ENCODE measurements around the gene TNNT2.

Gene TNNT2

DNA sequence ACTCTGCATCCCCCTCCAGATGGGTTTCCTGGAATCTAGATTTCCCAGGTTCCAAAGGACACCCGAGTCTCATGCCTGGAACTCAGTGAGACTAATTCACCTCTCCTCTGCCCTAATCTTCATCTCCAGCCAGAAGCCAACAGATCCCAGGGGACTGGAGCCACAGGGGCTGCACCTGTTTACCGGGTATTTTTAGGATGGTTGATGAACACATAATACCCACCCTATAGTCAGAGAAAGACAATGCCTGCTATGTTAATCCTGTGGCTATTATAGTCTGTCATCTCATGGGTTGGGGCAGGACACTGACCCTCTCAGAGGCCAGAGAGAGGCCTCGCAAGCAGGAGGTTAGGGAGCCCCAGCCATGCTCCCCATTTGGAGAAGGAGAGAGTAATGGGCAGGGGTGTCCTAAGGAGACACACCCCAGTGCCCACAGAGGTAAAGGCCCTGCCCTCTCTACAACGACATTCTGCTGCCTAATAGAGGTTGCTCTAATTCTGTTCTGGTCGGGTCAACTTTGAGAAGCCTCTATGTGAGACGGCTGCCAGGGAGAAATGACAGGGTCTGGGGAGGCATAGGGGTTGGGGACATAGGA, 45.1 kb upstream of the TNNT2 start:
- Histone ChIP-seq H3K4me3 (ENCODE audit: low read length in 2 of 2) (no peak overlapping the region), H2AFZ (ENCODE audit: low read length) (no peak overlapping the region), H3K14ac (ENCODE audit: low read length) (no peak overlapping the region), H4K91ac (ENCODE audit: low read depth, low read length, poor library complexity) (no peak overlapping the region), H4K8ac (ENCODE audit: low read depth, low read length) (no peak overlapping the region), H3K27ac (replicated peaks; ENCODE audit: low read length) (no peak overlapping the region), H3K9ac (ENCODE audit: low read depth, low read length, poor library complexity) (no peak overlapping the region), H3K4ac (ENCODE audit: low read length) (no peak overlapping the region), H3K9me3 (replicated peaks in 1 of 2; ENCODE audit: control insufficient read depth in 2 of 2, insufficient read depth in 1 of 2, low read depth in 1 of 2, low read length in 2 of 2) (no peaks in the 10 kb centered on the region), H2BK15ac (ENCODE audit: low read length) (no peak overlapping the region), H2BK5ac (ENCODE audit: low read length) (no peak overlapping the region), H3K36me3 (replicated peaks in 1 of 2; ENCODE audit: control insufficient read depth in 2 of 2, insufficient read depth in 2 of 2, low read length in 2 of 2) (no peaks in the 10 kb centered on the region), H2AK5ac (ENCODE audit: low read depth, low read length) (no peak overlapping the region), H3K79me1 (ENCODE audit: low read depth, low read length) (no peaks in the 10 kb centered on the region), H3K18ac (ENCODE audit: low read length) (no peak overlapping the region), H3K23ac (ENCODE audit: low read depth, low read length, poor library complexity) (no peak overlapping the region), H3K27me3 (ENCODE audit: control insufficient read depth in 3 of 3, insufficient read depth in 3 of 3, low read depth in 1 of 3, low read length in 3 of 3) (peaks cover 0 to 46% (median 0%) of the 10 kb centered on the region in 3 experiments), H2BK120ac (ENCODE audit: low read depth, low read length) (no peak overlapping the region), H3K4me2 (ENCODE audit: insufficient read depth, low read length, poor library complexity, severe bottlenecking) (no peak overlapping the region), H3K4me1 (ENCODE audit: control insufficient read depth in 2 of 2, insufficient read depth in 1 of 2, low read depth in 1 of 2, low read length in 2 of 2) (peaks cover 0 to 39% of the 10 kb centered on the region in 2 donors), H2BK12ac (ENCODE audit: low read length) (no peak overlapping the region)
- DNase-seq (ENCODE audit: low spot score), result no peak
- no CpG with 5 or more reads among the region's 6 CpGs for WGBS, 2 donors (ENCODE audit: extremely low coverage in 2 of 2, insufficient read length in 2 of 2, insufficient replicate concordance in 1 of 2)

DNA sequence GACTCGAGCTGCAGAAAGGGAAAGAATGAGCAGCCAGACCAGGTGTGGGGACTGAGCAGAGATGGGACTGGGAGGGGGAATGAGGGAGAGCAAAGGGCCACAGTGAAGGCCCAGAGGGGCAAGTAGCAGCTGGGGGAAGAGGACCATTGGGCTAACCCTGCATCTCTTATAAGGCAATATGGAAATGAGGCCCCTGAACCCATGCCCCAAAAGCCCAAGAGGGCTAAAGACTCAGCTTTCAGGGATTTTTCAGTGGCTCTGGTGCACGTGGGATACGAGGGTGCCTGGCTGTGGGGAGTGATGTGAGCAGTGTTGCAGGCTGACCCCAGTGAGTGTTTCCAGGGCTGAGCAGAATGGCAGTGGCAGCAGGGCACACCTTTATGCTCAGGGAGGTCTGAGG, 44.5 kb upstream of the TNNT2 start:
- DNase-seq (ENCODE audit: low spot score), result no peak
- H3K4ac ChIP-seq (ENCODE audit: low read length), result no peak overlapping the region
- H2AK5ac ChIP-seq (ENCODE audit: low read depth, low read length), result peak overlapping the region; percentile 20
- no peak overlapping the region for H3K4me3 ChIP-seq (ENCODE audit: low read length in 2 of 2)
- H2BK5ac ChIP-seq (ENCODE audit: low read length), result no peak overlapping the region
- H3K9me3 ChIP-seq (replicated peaks in 1 of 2; ENCODE audit: control insufficient read depth in 2 of 2, insufficient read depth in 1 of 2, low read depth in 1 of 2, low read length in 2 of 2), result no peaks in the 10 kb centered on the region
- H2BK120ac ChIP-seq (ENCODE audit: low read depth, low read length), result no peak overlapping the region
- H3K18ac ChIP-seq (ENCODE audit: low read length), result peak overlapping the region; percentile 23
- H4K91ac ChIP-seq (ENCODE audit: low read depth, low read length, poor library complexity), result no peak overlapping the region
- H2BK15ac ChIP-seq (ENCODE audit: low read length), result no peak overlapping the region
- no peaks in the 10 kb centered on the region for H3K36me3 ChIP-seq (replicated peaks in 1 of 2; ENCODE audit: control insufficient read depth in 2 of 2, insufficient read depth in 2 of 2, low read length in 2 of 2)
- H3K4me2 ChIP-seq (ENCODE audit: insufficient read depth, low read length, poor library complexity, severe bottlenecking), result no peak overlapping the region
- no peak overlapping the region for H3K14ac ChIP-seq (ENCODE audit: low read length)
- no peak overlapping the region for H2BK12ac ChIP-seq (ENCODE audit: low read length)
- no peak overlapping the region for H2AFZ ChIP-seq (ENCODE audit: low read length)
- peaks cover 0 to 45% (median 0%) of the 10 kb centered on the region in 3 experiments for H3K27me3 ChIP-seq (ENCODE audit: control insufficient read depth in 3 of 3, insufficient read depth in 3 of 3, low read depth in 1 of 3, low read length in 3 of 3)
- no CpG with 5 or more reads among the region's 3 CpGs for WGBS, 2 donors (ENCODE audit: extremely low coverage in 2 of 2, insufficient read length in 2 of 2, insufficient replicate concordance in 1 of 2)
- no peak overlapping the region for H4K8ac ChIP-seq (ENCODE audit: low read depth, low read length)
- no peaks in the 10 kb centered on the region for H3K79me1 ChIP-seq (ENCODE audit: low read depth, low read length)
- peaks cover 0 to 39% of the 10 kb centered on the region in 2 donors for H3K4me1 ChIP-seq (ENCODE audit: control insufficient read depth in 2 of 2, insufficient read depth in 1 of 2, low read depth in 1 of 2, low read length in 2 of 2)
- H3K27ac ChIP-seq (replicated peaks; ENCODE audit: low read length), result no peak overlapping the region
- H3K9ac ChIP-seq (ENCODE audit: low read depth, low read length, poor library complexity), result no peak overlapping the region
- peak overlapping the region; percentile 35 for H3K23ac ChIP-seq (ENCODE audit: low read depth, low read length, poor library complexity)

DNA sequence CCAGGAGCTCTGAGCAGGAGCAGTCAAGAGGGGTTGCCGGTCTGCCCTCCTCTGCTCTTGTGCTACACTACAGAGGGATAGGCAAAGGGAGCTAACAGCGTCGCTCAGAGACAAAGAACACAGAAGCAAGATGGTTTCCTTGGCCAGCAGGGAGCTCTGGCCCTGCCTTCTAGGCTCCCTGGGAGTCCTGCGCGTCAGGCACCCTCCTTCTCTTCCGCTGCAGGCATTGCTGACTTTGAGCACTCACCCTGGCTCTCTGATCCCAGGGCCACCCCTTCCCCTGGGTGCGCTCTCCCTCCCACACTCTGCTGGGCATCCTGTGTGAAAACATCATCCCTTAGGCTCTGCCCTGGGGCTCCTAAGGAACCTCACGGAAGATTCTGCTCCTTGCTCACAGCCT, 43.6 kb upstream of the TNNT2 start:
- Histone ChIP-seq H3K27ac (replicated peaks; ENCODE audit: low read length) (no peak overlapping the region), H3K27me3 (ENCODE audit: control insufficient read depth in 3 of 3, insufficient read depth in 3 of 3, low read depth in 1 of 3, low read length in 3 of 3) (peaks cover 0 to 41% (median 0%) of the 10 kb centered on the region in 3 experiments), H3K18ac (ENCODE audit: low read length) (peak overlapping the region; percentile 75), H2AK5ac (ENCODE audit: low read depth, low read length) (peak overlapping the region; percentile 53), H3K9me3 (replicated peaks in 1 of 2; ENCODE audit: control insufficient read depth in 2 of 2, insufficient read depth in 1 of 2, low read depth in 1 of 2, low read length in 2 of 2) (no peaks in the 10 kb centered on the region), H2BK120ac (ENCODE audit: low read depth, low read length) (peak overlapping the region; percentile 17), H3K79me1 (ENCODE audit: low read depth, low read length) (no peaks in the 10 kb centered on the region), H3K4me1 (ENCODE audit: control insufficient read depth in 2 of 2, insufficient read depth in 1 of 2, low read depth in 1 of 2, low read length in 2 of 2) (peaks cover 0 to 32% of the 10 kb centered on the region in 2 donors), H2BK15ac (ENCODE audit: low read length) (peak overlapping the region; percentile 50), H2BK5ac (ENCODE audit: low read length) (peak overlapping the region; percentile 43), H3K23ac (ENCODE audit: low read depth, low read length, poor library complexity) (no peak overlapping the region), H2AFZ (ENCODE audit: low read length) (no peak overlapping the region), H3K4me2 (ENCODE audit: insufficient read depth, low read length, poor library complexity, severe bottlenecking) (no peak overlapping the region), H3K9ac (ENCODE audit: low read depth, low read length, poor library complexity) (peak overlapping the region; percentile 38), H3K4ac (ENCODE audit: low read length) (no peak overlapping the region), H3K36me3 (replicated peaks in 1 of 2; ENCODE audit: control insufficient read depth in 2 of 2, insufficient read depth in 2 of 2, low read length in 2 of 2) (no peaks in the 10 kb centered on the region), H3K4me3 (ENCODE audit: low read length in 2 of 2) (no peak overlapping the region), H3K14ac (ENCODE audit: low read length) (peak overlapping the region; percentile 60), H2BK12ac (ENCODE audit: low read length) (peak overlapping the region; percentile 7), H4K8ac (ENCODE audit: low read depth, low read length) (no peak overlapping the region), H4K91ac (ENCODE audit: low read depth, low read length, poor library complexity) (peak overlapping the region; percentile 68)
- DNase-seq (ENCODE audit: low spot score), result no peak
- no CpG with 5 or more reads among the region's 8 CpGs for WGBS, 2 donors (ENCODE audit: extremely low coverage in 2 of 2, insufficient read length in 2 of 2, insufficient replicate concordance in 1 of 2)

DNA sequence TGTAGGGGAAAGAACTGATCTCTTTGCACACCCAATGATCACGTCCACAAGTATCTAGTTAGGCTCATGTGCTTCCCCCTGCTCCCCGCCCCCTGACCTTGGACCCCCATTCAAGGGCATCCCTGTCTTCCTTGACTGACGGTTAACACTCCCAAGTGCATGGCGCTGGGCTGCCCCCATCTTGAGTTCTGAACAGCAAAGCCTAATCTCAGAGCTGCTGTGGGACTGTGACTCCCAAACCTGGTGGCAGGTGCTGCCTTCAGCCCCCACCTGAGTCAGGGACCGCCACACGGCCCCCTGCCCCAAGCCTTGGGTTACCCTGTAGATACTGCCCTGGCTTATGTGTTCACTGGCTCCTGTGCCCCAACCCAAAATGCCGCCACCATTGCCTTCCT, 43.1 kb upstream of the TNNT2 start:
- peak overlapping the region; percentile 53 for H2AK5ac ChIP-seq (ENCODE audit: low read depth, low read length)
- H3K9me3 ChIP-seq (replicated peaks in 1 of 2; ENCODE audit: control insufficient read depth in 2 of 2, insufficient read depth in 1 of 2, low read depth in 1 of 2, low read length in 2 of 2), result peaks cover 0 to 2% of the 10 kb centered on the region in 2 donors
- H2BK120ac ChIP-seq (ENCODE audit: low read depth, low read length), result peak overlapping the region; percentile 17
- H3K4me3 ChIP-seq (ENCODE audit: low read length in 2 of 2), result no peak overlapping the region
- H3K9ac ChIP-seq (ENCODE audit: low read depth, low read length, poor library complexity), result peak overlapping the region; percentile 38
- no peak overlapping the region for H3K27ac ChIP-seq (replicated peaks; ENCODE audit: low read length)
- peaks cover 0 to 32% of the 10 kb centered on the region in 2 donors for H3K4me1 ChIP-seq (ENCODE audit: control insufficient read depth in 2 of 2, insufficient read depth in 1 of 2, low read depth in 1 of 2, low read length in 2 of 2)
- H3K36me3 ChIP-seq (replicated peaks in 1 of 2; ENCODE audit: control insufficient read depth in 2 of 2, insufficient read depth in 2 of 2, low read length in 2 of 2), result no peaks in the 10 kb centered on the region
- H2BK12ac ChIP-seq (ENCODE audit: low read length), result no peak overlapping the region
- H3K4me2 ChIP-seq (ENCODE audit: insufficient read depth, low read length, poor library complexity, severe bottlenecking), result no peak overlapping the region
- H3K27me3 ChIP-seq (ENCODE audit: control insufficient read depth in 3 of 3, insufficient read depth in 3 of 3, low read depth in 1 of 3, low read length in 3 of 3), result peaks cover 0 to 44% (median 0%) of the 10 kb centered on the region in 3 experiments
- H2BK5ac ChIP-seq (ENCODE audit: low read length), result peak overlapping the region; percentile 43
- no peak overlapping the region for H2AFZ ChIP-seq (ENCODE audit: low read length)
- DNase-seq (ENCODE audit: low spot score), result no peak
- peak overlapping the region; percentile 68 for H4K91ac ChIP-seq (ENCODE audit: low read depth, low read length, poor library complexity)
- no peak overlapping the region for H4K8ac ChIP-seq (ENCODE audit: low read depth, low read length)
- WGBS, 2 donors (ENCODE audit: extremely low coverage in 2 of 2, insufficient read length in 2 of 2, insufficient replicate concordance in 1 of 2), result no CpG with 5 or more reads among the region's 7 CpGs
- no peak overlapping the region for H3K23ac ChIP-seq (ENCODE audit: low read depth, low read length, poor library complexity)
- H2BK15ac ChIP-seq (ENCODE audit: low read length), result peak overlapping the region; percentile 50
- no peak overlapping the region for H3K4ac ChIP-seq (ENCODE audit: low read length)
- H3K79me1 ChIP-seq (ENCODE audit: low read depth, low read length), result no peaks in the 10 kb centered on the region
- H3K18ac ChIP-seq (ENCODE audit: low read length), result peak overlapping the region; percentile 75
- H3K14ac ChIP-seq (ENCODE audit: low read length), result peak overlapping the region; percentile 60

All from neuronal stem cell (in vitro differentiated cells).